Nephron progenitor cell (in vitro differentiated cells): Measurements from ENCODE around the gene RAPGEF4.

Experiments used
- DNase-seq: peaks from one replicate; pipeline ENCODE4 v3.0.0; 2021
- H3K27ac Mint-ChIP-seq: 2 replicates; pipeline ENCODE4 v1.8.0; 2021; ENCODE audit warnings: mild to moderate bottlenecking, moderate library complexity, mixed read lengths
- H3K27me3 Mint-ChIP-seq: 2 replicates; pipeline ENCODE4 v1.8.0; 2021; ENCODE audit warnings: mild to moderate bottlenecking, low read depth, mixed read lengths; ENCODE audit not compliant: poor library complexity
- H3K36me3 Mint-ChIP-seq: 2 replicates; pipeline ENCODE4 v1.8.0; 2021; ENCODE audit warnings: low read depth, mixed read lengths
- H3K4me1 Mint-ChIP-seq: 2 replicates; pipeline ENCODE4 v1.8.0; 2021; ENCODE audit warnings: mixed read lengths
- H3K4me3 Mint-ChIP-seq: 2 replicates; pipeline ENCODE4 v1.8.0; 2021; ENCODE audit warnings: mild to moderate bottlenecking, moderate library complexity, mixed read lengths
- H3K9me3 Mint-ChIP-seq: 2 replicates; pipeline ENCODE4 v1.8.0; 2021; ENCODE audit warnings: mild to moderate bottlenecking, moderate library complexity, mixed read lengths
- CTCF ChIP-seq: fragments of 200-600 bp; sonication (generic); IDR thresholded peaks from 2 replicates; pipeline ENCODE4 v1.5.0; 2021; ENCODE audit warnings: antibody characterized with exemption

Gene RAPGEF4

GRCh38 chr2:173002751-173003541 lies 267.3 kb downstream of the RAPGEF4 start:
- Mint-ChIP-seq H3K36me3 (peaks cover 9% of the 10 kb centered on the region), H3K9me3 (no peaks in the 10 kb centered on the region), H3K27ac (peak overlapping the region; percentile 34), H3K4me3 (no peak overlapping the region), H3K27me3 (peaks cover 4% of the 10 kb centered on the region), H3K4me1 (peaks cover 32% of the 10 kb centered on the region)
- DNase-seq, result no peak
- TF ChIP-seq CTCF, result no peak

GRCh38 chr2:173008786-173009185 lies 273.1 kb downstream of the RAPGEF4 start:
- H3K4me1 Mint-ChIP-seq, result peaks cover 9% of the 10 kb centered on the region
- H3K36me3 Mint-ChIP-seq, result no peaks in the 10 kb centered on the region
- H3K27ac Mint-ChIP-seq, result no peak overlapping the region
- H3K9me3 Mint-ChIP-seq, result no peaks in the 10 kb centered on the region
- H3K4me3 Mint-ChIP-seq, result no peak overlapping the region
- H3K27me3 Mint-ChIP-seq, result peaks cover 4% of the 10 kb centered on the region
- no peak for DNase-seq
- no peak for TF ChIP-seq CTCF

GRCh38 chr2:173010233-173010632 lies 274.6 kb downstream of the RAPGEF4 start:
- H3K4me3 Mint-ChIP-seq, result no peak overlapping the region
- peaks cover 9% of the 10 kb centered on the region for H3K4me1 Mint-ChIP-seq
- no peak for DNase-seq
- H3K27me3 Mint-ChIP-seq, result peaks cover 6% of the 10 kb centered on the region
- H3K27ac Mint-ChIP-seq, result no peak overlapping the region
- no peaks in the 10 kb centered on the region for H3K36me3 Mint-ChIP-seq
- no peaks in the 10 kb centered on the region for H3K9me3 Mint-ChIP-seq
- no peak for TF ChIP-seq CTCF

GRCh38 chr2:173016451-173016850 lies 280.8 kb downstream of the RAPGEF4 start:
- Mint-ChIP-seq H3K9me3 (no peaks in the 10 kb centered on the region), H3K4me1 (no peaks in the 10 kb centered on the region)

GRCh38 chr2:173017646-173018420 lies 282.2 kb downstream of the RAPGEF4 start:
- no peak overlapping the region for H3K4me3 Mint-ChIP-seq
- peaks cover 13% of the 10 kb centered on the region for H3K27me3 Mint-ChIP-seq
- H3K36me3 Mint-ChIP-seq, result no peaks in the 10 kb centered on the region
- TF ChIP-seq CTCF, result no peak
- no peaks in the 10 kb centered on the region for H3K4me1 Mint-ChIP-seq
- DNase-seq, result no peak
- H3K27ac Mint-ChIP-seq, result no peak overlapping the region
- H3K9me3 Mint-ChIP-seq, result no peaks in the 10 kb centered on the region

More at GRCh38 chr2:173016451-173016850, 280.8 kb downstream of the RAPGEF4 start:
- DNase-seq, result no peak
- Mint-ChIP-seq H3K36me3 (no peaks in the 10 kb centered on the region), H3K27me3 (peaks cover 17% of the 10 kb centered on the region), H3K4me3 (no peak overlapping the region), H3K27ac (no peak overlapping the region)
- no peak for TF ChIP-seq CTCF
